HUES64 (cell line): ENCODE measurements around the gene NBPF15.
A peak's percentile ranks its signal among the peaks of the same experiment; 100 is the strongest.
"Not testable (repeated sequence)": the region's sequence is repeated elsewhere in the genome, so short reads cannot be mapped to it uniquely, and the experiment has no call there.

Experiments used
- H3K27ac ChIP-seq: 2 replicates; pipeline ENCODE4 v1.7.0; 2013; ENCODE audit warnings: low read depth, low read length, inconsistent platforms
- H3K27me3 ChIP-seq: 2 replicates; pipeline ENCODE4 v1.6.1; 2013; ENCODE audit warnings: mild to moderate bottlenecking, low read length; ENCODE audit not compliant: insufficient read depth
- H3K36me3 ChIP-seq: 2 replicates; pipeline ENCODE4 v1.6.1; 2013; ENCODE audit warnings: mild to moderate bottlenecking, low read length; ENCODE audit not compliant: insufficient read depth
- H3K4me1 ChIP-seq: 2 replicates; pipeline ENCODE4 v1.6.1; 2013; ENCODE audit warnings: mild to moderate bottlenecking, low read length, moderate library complexity; ENCODE audit not compliant: insufficient read depth
- H3K4me3 ChIP-seq: 2 replicates; pipeline ENCODE4 v1.5.1; 2013; ENCODE audit warnings: mild to moderate bottlenecking, low read length, moderate library complexity
- H3K9ac ChIP-seq: 2 replicates; pipeline ENCODE4 v1.6.1; 2013; ENCODE audit warnings: mild to moderate bottlenecking, low read depth, low read length
- H3K9me3 ChIP-seq: 2 replicates; pipeline ENCODE4 v1.6.1; 2013; ENCODE audit warnings: low read depth, low read length; ENCODE audit not compliant: insufficient read depth
- WGBS: fragments of 150-250, 120-280 bp; methylation state at CpG from one replicate; pipeline ENCODE4 v1.1.7; 2013; ENCODE audit warnings: missing lambda C conversion rate; 5-methylcytosine and 5-hydroxymethylcytosine counted together

NBPF15 gene

DNA sequence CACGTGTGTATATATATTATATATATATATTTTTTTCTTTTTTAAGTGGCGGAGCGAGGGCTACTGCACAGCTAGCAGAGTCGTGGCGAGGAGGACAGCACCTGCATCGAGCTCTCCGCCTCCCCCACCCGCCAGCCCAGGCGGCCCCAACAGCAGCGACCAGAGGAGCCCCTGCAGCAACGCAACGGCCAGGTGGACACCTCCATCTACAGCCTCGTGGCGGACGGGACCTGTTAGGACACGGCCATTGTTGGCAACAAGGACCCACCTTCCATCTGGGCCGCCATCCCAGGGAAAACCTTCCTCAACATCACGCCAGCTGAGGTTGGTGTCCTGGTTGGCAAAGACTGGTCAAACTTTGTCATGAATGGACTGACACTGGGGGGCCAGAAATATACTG lies 19.1 kb downstream of the NBPF15 start:
- not testable (repeated sequence) for H3K4me1 ChIP-seq, H3K27ac ChIP-seq, H3K9ac ChIP-seq, H3K4me3 ChIP-seq, H3K27me3 ChIP-seq, H3K9me3 ChIP-seq, H3K36me3 ChIP-seq
- 98% methylated on average over 13 of the region's 18 CpGs for WGBS

DNA sequence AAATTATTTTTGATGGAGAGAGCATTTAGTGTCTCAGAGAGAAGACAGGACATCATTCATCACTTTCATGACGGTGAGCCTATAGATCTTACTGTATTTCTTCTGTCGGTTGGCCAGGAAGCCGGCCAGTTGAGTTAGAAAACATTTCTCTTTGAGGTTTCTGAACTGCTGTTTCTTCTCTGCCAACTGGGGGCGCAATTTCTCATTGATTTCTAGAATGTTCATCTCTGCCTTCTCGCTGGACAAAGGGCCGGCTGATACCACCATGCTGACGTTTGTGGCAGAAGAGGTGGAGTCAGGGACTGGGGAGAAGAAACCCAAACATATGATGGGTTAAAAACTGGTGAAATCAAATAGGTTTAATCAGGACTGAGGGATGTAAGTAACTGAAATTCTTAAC lies 21.7 kb downstream of the NBPF15 start:
- H3K4me1 ChIP-seq, H3K36me3 ChIP-seq, H3K27ac ChIP-seq, H3K4me3 ChIP-seq, H3K9me3 ChIP-seq, H3K27me3 ChIP-seq, H3K9ac ChIP-seq: not testable (repeated sequence)
- 30% methylated on average over 5 of the region's 7 CpGs for WGBS

- not testable (repeated sequence) for H3K27me3 ChIP-seq, H3K36me3 ChIP-seq, H3K9me3 ChIP-seq, H3K4me1 ChIP-seq, H3K27ac ChIP-seq
- under 1% methylated on average over 36 of the region's 46 CpGs for WGBS
- Histone ChIP-seq H3K4me3 (peak overlapping the region; percentile 72), H3K9ac (peak overlapping the region; percentile 55; the same call in 1 of the 2 replicates)
Measured at GRCh38 chr1:144418891-144419694, 42.4 kb downstream of the NBPF15 start.

DNA sequence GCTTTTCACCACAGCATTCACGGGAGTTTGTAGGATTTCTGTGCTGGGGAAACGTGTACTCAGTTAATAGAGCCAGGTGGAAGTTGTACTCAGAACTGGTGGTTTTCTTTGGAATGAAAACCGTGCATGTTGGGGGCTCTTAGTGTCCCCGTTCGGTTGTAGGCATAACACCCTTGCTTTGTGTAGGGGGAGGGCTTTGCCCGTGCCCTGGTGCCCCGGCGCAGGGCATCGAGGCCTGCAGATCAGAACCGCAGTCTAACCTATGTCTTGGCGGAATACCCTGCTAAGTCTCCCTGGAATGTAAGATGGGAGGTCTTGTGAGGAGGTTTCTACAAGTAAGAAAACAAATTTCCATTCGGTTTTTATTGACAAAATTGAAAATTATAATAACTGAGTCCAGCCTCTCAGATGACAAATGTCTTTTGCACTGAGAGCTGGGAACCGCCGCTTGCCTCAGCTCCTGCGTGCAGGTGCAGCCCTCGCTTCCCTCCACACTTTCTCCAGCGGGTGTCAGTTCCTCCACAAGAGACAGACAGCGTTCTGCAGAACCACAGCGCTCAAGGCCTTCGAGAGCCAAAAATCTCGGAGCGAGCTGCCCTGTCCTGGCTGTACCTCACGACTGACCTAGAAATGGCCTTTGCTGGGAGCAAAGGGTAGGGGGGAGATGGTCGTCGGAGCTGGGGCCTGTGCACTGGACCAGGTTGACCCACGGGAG lies 47.9 kb downstream of the NBPF15 start:
- not testable (repeated sequence) for H3K36me3 ChIP-seq, H3K9me3 ChIP-seq, H3K27ac ChIP-seq, H3K4me1 ChIP-seq, H3K9ac ChIP-seq, H3K27me3 ChIP-seq
- WGBS = 34% methylated on average over 8 of the region's 26 CpGs
- peak overlapping the region; percentile 55 for H3K4me3 ChIP-seq

DNA sequence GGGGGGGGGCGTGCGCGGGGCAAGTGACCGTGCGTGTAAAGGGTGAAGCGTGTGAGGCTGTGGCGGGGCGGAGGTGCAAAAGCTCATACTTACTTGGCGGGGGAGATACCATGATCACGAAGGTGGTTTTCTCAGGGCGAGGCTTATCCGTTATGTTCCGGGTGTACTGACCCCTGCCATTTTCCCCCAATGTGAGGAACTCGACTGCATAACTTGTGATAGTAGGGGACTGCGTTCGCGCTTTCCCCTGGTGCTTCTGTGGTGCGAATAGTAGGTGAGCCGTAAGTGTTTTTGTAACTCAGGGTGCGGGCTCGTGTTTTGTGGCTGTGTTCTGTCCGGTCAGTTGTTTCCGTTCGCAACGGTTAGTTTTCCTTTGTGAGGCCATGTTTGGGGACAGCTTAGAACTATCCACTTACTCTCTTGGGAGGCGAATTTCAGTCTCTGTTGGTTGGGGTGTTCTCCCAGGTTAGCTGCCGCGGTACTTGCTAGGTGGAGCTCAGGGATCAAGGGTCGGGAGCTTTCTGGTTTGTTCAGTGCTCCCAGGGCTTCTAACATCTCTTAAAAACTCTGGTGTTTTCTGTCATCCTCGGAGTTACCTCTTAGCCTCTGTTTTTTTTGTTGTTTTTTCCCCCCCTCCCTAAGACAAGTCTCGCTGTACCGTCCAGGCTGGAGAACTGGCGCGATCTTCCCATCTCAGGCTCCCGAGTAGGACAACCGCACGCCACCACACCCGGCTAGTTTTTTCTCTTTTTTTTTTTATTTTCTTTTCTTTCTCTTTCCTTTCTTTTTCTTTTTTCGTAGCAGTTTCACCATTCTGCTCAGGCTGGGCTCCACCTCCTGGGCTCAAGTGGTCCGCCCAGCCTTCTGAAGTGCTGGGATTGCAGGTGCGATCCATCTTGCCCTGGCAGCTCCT lies 48.7 kb downstream of the NBPF15 start:
- H3K36me3 ChIP-seq, H3K9me3 ChIP-seq, H3K27me3 ChIP-seq, H3K27ac ChIP-seq, H3K4me1 ChIP-seq: not testable (repeated sequence)
- Histone ChIP-seq H3K4me3 (peak overlapping the region; percentile 55), H3K9ac (peak overlapping the region; percentile 44; the same call in 1 of the 2 replicates)
- 1% methylated on average over 26 of the region's 41 CpGs for WGBS

DNA sequence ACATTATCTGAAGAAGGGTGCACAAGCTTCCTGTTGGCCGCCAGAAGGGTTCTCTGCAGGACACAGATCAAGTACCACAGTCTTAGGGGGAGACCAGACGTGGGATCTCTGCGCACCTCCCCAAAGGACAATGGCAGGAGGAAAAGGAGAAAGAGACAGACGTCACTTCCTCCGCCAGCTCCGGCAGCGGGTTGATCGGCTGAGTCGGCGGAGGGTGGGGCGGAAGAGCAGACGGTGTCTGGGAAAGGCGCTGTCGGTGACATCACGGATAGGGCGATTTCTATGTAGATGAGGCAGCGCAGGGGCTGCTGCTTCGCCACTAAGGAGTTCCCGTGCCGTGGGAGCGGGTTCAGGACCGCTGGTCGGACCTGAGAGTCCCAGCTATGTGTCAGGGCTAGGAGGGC lies 49.4 kb downstream of the NBPF15 start:
- not testable (repeated sequence) for H3K27ac ChIP-seq, H3K4me1 ChIP-seq, H3K9me3 ChIP-seq, H3K36me3 ChIP-seq, H3K4me3 ChIP-seq, H3K27me3 ChIP-seq
- peak overlapping the region; percentile 57; the same call in 1 of the 2 replicates for H3K9ac ChIP-seq
- WGBS = 4% methylated on average over 16 of the region's 23 CpGs

GRCh38 chr1:144402807-144403206 lies 58.7 kb downstream of the NBPF15 start:
- not testable (repeated sequence) for H3K9me3 ChIP-seq, H3K36me3 ChIP-seq, H3K4me3 ChIP-seq, H3K27ac ChIP-seq, H3K9ac ChIP-seq, H3K4me1 ChIP-seq, H3K27me3 ChIP-seq
- no CpG with 5 or more reads among the region's 5 CpGs for WGBS

- H3K27ac ChIP-seq, H3K36me3 ChIP-seq, H3K4me1 ChIP-seq, H3K27me3 ChIP-seq, H3K9me3 ChIP-seq, H3K4me3 ChIP-seq, H3K9ac ChIP-seq: not testable (repeated sequence)
- no CpG with 5 or more reads among the region's 3 CpGs for WGBS
Measured at GRCh38 chr1:144371651-144372050, 89.8 kb downstream of the NBPF15 start.
